ENCODE results near the gene TGFBR3. TPM values are rescaled to one million over a fixed set of nuclear protein-coding genes. Genes with fewer than 3 reads are reported as not detected.
A peak's percentile ranks its signal among the peaks of the same experiment; 100 is the strongest.

TGFBR3 gene
- total and polyA plus RNA-seq, 8 donors: 4.2 to 689 (median 71.5) TPM

DNA sequence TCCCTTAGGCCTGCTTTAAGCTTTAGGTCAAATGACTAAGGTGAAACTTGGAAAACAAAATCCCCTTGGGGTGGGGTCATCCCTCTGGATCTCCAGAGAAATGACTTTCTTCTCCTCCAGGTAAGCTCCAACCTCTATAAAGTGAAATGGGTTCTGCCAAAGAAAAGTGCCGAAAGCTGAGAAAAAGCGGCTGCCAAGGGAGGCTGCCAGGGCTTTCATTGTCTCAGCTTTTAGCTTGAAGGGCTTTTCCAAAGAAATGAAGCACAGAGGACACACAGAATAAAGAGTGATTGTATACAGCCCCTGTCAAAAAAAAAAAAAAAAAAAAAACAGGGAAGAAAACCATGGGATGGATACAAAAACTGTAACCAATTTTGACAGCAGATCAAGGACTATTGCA is 126.9 kb downstream of the TGFBR3 start:
- Histone ChIP-seq H3K36me3 (no peaks in the 10 kb centered on the region), H3K9me3 (no peaks in the 10 kb centered on the region), H3K4me1 (peaks cover 4 to 75% (median 30%) of the 10 kb centered on the region in 4 donors), H3K27me3 (no peaks in the 10 kb centered on the region), H3K27ac (peak overlapping the region in 3 of 5 donors; percentile 70 to 72 (median 70)), H3K4me3 (no peak overlapping the region)
- 76 to 97% (median 88%) methylated on average over 2 of the region's 2 CpGs for WGBS, 5 donors
- no peak for TF ChIP-seq POLR2A (IDR thresholded peaks at IDR 0.05)
- TF ChIP-seq EP300 (IDR thresholded peaks at IDR 0.05): no peak
- TF ChIP-seq POLR2AphosphoS5 (IDR thresholded peaks at IDR 0.05): no peak
- TF ChIP-seq CTCF (IDR thresholded peaks at IDR 0.05): no peak
- no peak for DNase-seq
- intact Hi-C loops (cut with DNase I; ENCODE audit: low total_unique reads): no loop called here

- Histone ChIP-seq H3K27me3 (no peaks in the 10 kb centered on the region), H3K27ac (peak overlapping the region; percentile 10 to 72 (median 70)), H3K4me3 (no peak overlapping the region), H3K9me3 (no peaks in the 10 kb centered on the region), H3K36me3 (no peaks in the 10 kb centered on the region), H3K4me1 (peaks cover 4 to 76% (median 31%) of the 10 kb centered on the region in 4 donors)
- intact Hi-C loops (cut with DNase I; ENCODE audit: low total_unique reads): no loop called here
- no peak for DNase-seq
- 71 to 87% (median 83%) methylated on average over 8 of the region's 8 CpGs for WGBS, 5 donors
- peak in 2 of 3 donors; percentile 65 to 67 for TF ChIP-seq POLR2AphosphoS5 (IDR thresholded peaks at IDR 0.05)
- TF ChIP-seq CTCF (IDR thresholded peaks at IDR 0.05): no peak
Observed at GRCh38 chr1:91757763-91758460, 128.0 kb downstream of the TGFBR3 start.

- no peak for DNase-seq
- peaks cover 7 to 75% (median 38%) of the 10 kb centered on the region in 4 donors for H3K4me1 ChIP-seq
- WGBS, 5 donors: 78 to 90% (median 80%) methylated on average over 6 of the region's 6 CpGs
Observed at GRCh38 chr1:91755702-91756287, 130.2 kb downstream of the TGFBR3 start.

More at GRCh38 chr1:91755702-91756287, 130.2 kb downstream of the TGFBR3 start:
- Histone ChIP-seq H3K27ac (peak overlapping the region in 4 of 5 donors; percentile 38 to 73 (median 71)), H3K9me3 (no peaks in the 10 kb centered on the region), H3K27me3 (no peaks in the 10 kb centered on the region), H3K4me3 (no peak overlapping the region), H3K36me3 (no peaks in the 10 kb centered on the region)
- intact Hi-C loops (cut with DNase I; ENCODE audit: low total_unique reads): no loop called here
- TF ChIP-seq POLR2AphosphoS5 (IDR thresholded peaks at IDR 0.05) (no peak), POLR2A (IDR thresholded peaks at IDR 0.05) (no peak), CTCF (IDR thresholded peaks at IDR 0.05) (no peak), EP300 (IDR thresholded peaks at IDR 0.05) (no peak)

Data from stomach (tissue), 9 donors.